ENCODE data around the gene CHCHD10.

CHCHD10 gene

GRCh38 chr22:23777776-23778576 lies 10.2 kb upstream of the CHCHD10 start:
- no peak for DNase-seq (ENCODE audit: low read depth)
- H3K4me3 ChIP-seq (ENCODE audit: low read depth, low read length) = no peak overlapping the region
- TF ChIP-seq, protein P1, sequence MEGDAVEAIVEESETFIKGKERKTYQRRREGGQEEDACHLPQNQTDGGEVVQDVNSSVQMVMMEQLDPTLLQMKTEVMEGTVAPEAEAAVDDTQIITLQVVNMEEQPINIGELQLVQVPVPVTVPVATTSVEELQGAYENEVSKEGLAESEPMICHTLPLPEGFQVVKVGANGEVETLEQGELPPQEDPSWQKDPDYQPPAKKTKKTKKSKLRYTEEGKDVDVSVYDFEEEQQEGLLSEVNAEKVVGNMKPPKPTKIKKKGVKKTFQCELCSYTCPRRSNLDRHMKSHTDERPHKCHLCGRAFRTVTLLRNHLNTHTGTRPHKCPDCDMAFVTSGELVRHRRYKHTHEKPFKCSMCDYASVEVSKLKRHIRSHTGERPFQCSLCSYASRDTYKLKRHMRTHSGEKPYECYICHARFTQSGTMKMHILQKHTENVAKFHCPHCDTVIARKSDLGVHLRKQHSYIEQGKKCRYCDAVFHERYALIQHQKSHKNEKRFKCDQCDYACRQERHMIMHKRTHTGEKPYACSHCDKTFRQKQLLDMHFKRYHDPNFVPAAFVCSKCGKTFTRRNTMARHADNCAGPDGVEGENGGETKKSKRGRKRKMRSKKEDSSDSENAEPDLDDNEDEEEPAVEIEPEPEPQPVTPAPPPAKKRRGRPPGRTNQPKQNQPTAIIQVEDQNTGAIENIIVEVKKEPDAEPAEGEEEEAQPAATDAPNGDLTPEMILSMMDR (IDR thresholded peaks at IDR 0.05; ENCODE audit: low read depth, low read length, missing control alignments) = no peak

- TF ChIP-seq, protein P1 (IDR thresholded peaks at IDR 0.05; ENCODE audit: low read depth, low read length, missing control alignments) = no peak
- no peak for DNase-seq (ENCODE audit: low read depth)
- H3K4me3 ChIP-seq (ENCODE audit: low read depth, low read length) = no peak overlapping the region
Observed at GRCh38 chr22:23775779-23776375, 8.1 kb upstream of the CHCHD10 start.

DNA sequence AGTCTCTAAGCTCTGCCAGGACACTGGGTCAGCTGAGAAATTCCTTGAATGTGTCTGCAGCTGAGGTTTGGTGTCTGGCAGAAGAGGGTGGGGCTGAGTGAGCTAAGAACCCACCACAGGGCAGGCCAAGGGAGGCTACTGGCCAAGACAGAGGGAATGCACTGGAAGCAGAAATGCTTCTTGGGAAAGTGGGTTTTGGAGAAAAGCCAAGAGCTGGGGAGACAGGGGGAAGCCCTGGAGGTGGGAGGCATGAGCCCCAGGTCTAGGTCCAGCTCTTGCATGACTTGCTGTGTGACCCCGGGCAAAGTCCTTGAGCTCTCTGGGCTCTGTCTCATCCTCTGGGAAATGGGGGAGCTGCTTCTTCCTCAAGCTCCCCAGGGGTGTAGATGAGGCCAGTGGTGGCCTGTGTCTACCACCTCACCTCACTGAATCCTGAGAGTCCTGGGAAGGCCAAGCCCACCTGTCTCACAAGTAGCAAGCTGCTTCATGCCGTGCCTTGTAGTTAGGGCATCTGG lies 7.2 kb upstream of the CHCHD10 start:
- H3K4me3 ChIP-seq (ENCODE audit: low read depth, low read length) = no peak overlapping the region
- TF ChIP-seq, protein P1 (IDR thresholded peaks at IDR 0.05; ENCODE audit: low read depth, low read length, missing control alignments) = no peak
- no peak for DNase-seq (ENCODE audit: low read depth)

GRCh38 chr22:23774114-23774921 lies 6.5 kb upstream of the CHCHD10 start:
- no peak for DNase-seq (ENCODE audit: low read depth)
- TF ChIP-seq, protein P1 (IDR thresholded peaks at IDR 0.05; ENCODE audit: low read depth, low read length, missing control alignments) = no peak
- H3K4me3 ChIP-seq (ENCODE audit: low read depth, low read length) = no peak overlapping the region

DNA sequence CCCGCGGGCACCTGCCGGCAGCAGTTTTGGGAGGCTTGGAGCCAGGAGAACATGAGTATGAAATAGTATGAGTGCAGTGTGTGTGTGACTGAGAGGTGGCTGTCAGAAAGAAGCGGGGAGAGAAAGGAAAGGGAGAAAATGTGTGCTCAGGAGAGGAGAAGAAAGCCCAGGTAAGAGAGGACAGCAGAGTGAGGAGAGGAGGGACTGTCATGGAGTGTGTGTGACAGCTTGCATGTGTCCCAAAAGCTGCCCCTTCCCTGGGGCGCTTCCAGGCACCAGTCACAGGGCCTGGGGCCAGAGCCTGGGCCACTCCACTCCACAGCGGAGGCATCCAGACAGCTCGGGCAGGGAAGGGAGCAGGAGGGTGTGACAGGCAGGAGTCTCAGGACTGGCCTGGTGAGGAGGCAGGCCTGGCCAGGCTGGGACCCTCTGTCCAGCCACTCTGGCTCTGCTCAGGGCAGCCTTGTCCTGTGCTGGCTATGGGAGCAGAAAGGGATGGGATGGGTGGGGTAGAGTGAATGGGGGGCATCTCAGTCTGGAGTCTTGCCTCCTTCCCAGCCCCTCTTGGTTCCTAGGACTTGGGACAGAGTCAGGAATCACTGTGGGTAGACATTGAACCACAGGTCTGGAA lies 5.8 kb upstream of the CHCHD10 start:
- H3K4me3 ChIP-seq (ENCODE audit: low read depth, low read length) = no peak overlapping the region

More for the DNA sequence above, 5.8 kb upstream of the CHCHD10 start:
- no peak for DNase-seq (ENCODE audit: low read depth)
- TF ChIP-seq, protein P1 (IDR thresholded peaks at IDR 0.05; ENCODE audit: low read depth, low read length, missing control alignments) = no peak
